BLaER1 (cell line): Measurements from ENCODE around the gene KRTAP17-1.

ENCODE experiments used
- H3K27ac ChIP-seq: shearing (Covaris generic); formaldehyde crosslinking; 2 replicates; pipeline ENCODE4 v1.8.1; 2022
- H3K27me3 ChIP-seq: shearing (Covaris generic); formaldehyde crosslinking; 2 replicates; pipeline ENCODE4 v1.8.1; 2022
- H3K36me3 ChIP-seq: shearing (Covaris generic); formaldehyde crosslinking; 2 replicates; pipeline ENCODE4 v1.8.1; 2022
- H3K4me1 ChIP-seq: shearing (Covaris generic); formaldehyde crosslinking; 2 replicates; pipeline ENCODE4 v1.8.1; 2022
- H3K4me2 ChIP-seq: shearing (Covaris generic); formaldehyde crosslinking; 2 replicates; pipeline ENCODE4 v1.8.1; 2022
- H3K4me3 ChIP-seq: shearing (Covaris generic); formaldehyde crosslinking; 2 replicates; pipeline ENCODE4 v1.8.1; 2022
- H3K9ac ChIP-seq: shearing (Covaris generic); formaldehyde crosslinking; 2 replicates; pipeline ENCODE4 v1.8.1; 2022
- H3K9me3 ChIP-seq: shearing (Covaris generic); formaldehyde crosslinking; 2 replicates; pipeline ENCODE4 v1.8.1; 2022
- H4K20me1 ChIP-seq: shearing (Covaris generic); formaldehyde crosslinking; 2 replicates; pipeline ENCODE4 v1.8.1; 2022
- Cebpa-rat ChIP-seq: shearing (Covaris generic); IDR thresholded peaks from 2 replicates; pipeline ENCODE4 v1.8.1; 2022

KRTAP17-1 gene

GRCh38 chr17:41324180-41325075 lies 8.9 kb upstream of the KRTAP17-1 start:
- Histone ChIP-seq H4K20me1 (no peaks in the 10 kb centered on the region), H3K36me3 (no peaks in the 10 kb centered on the region), H3K27me3 (no peaks in the 10 kb centered on the region), H3K4me3 (no peak overlapping the region), H3K9ac (no peak overlapping the region), H3K27ac (no peak overlapping the region), H3K4me1 (peaks cover 12% of the 10 kb centered on the region), H3K4me2 (no peak overlapping the region), H3K9me3 (peaks cover 15% of the 10 kb centered on the region)
- no peak for TF ChIP-seq Cebpa-rat

GRCh38 chr17:41322903-41323895 lies 7.7 kb upstream of the KRTAP17-1 start:
- peaks cover 12% of the 10 kb centered on the region for H3K4me1 ChIP-seq
- H3K4me3 ChIP-seq = no peak overlapping the region
- TF ChIP-seq Cebpa-rat = no peak
- no peak overlapping the region for H3K9ac ChIP-seq
- no peaks in the 10 kb centered on the region for H4K20me1 ChIP-seq
- H3K9me3 ChIP-seq = peaks cover 17% of the 10 kb centered on the region
- H3K27ac ChIP-seq = no peak overlapping the region
- H3K4me2 ChIP-seq = no peak overlapping the region
- H3K36me3 ChIP-seq = no peaks in the 10 kb centered on the region
- no peaks in the 10 kb centered on the region for H3K27me3 ChIP-seq

DNA sequence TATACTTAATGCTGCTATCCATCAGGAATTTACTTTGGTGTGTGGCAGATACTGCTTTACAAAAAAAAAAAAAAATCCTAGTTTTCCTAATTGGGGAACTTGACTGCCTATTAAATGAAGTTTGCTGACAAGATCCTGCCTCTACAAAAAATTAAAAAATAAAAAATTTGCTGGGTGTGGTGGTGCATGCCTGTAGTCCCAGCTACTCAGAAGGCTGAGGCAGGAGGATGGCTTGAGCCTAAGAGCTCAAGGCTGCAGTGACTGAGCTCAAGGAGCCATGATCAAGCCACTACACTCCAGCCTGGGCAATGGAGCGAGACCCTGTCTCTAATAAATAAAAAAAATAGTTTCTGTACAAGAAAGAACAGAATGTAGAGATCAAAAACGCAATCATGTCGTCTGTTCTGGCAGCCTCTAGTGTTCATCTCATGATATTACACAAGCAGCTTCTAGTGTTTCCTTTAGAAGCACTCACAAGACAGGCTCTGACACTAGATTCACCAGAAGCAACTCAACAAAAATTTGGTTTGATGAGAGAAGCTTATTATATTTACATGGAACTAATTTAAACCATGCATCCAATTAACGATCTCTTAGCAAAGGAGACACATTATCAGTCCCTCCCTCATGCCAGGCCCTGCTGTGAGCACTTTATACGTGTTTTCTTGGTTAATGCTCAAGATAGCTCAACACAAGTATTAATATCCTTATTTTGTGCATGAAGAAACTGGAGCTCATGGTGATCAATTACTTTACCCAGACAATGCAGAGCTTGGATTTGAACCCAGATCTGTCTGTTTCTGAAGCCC lies 6.8 kb upstream of the KRTAP17-1 start:
- Histone ChIP-seq H3K36me3 (no peaks in the 10 kb centered on the region), H3K9me3 (peaks cover 17% of the 10 kb centered on the region), H3K9ac (no peak overlapping the region), H3K27me3 (no peaks in the 10 kb centered on the region), H3K4me1 (peaks cover 12% of the 10 kb centered on the region), H3K4me2 (no peak overlapping the region), H4K20me1 (no peaks in the 10 kb centered on the region), H3K4me3 (no peak overlapping the region), H3K27ac (no peak overlapping the region)
- TF ChIP-seq Cebpa-rat = no peak

GRCh38 chr17:41318231-41318630 lies 2.7 kb upstream of the KRTAP17-1 start:
- Histone ChIP-seq H4K20me1 (no peaks in the 10 kb centered on the region), H3K9me3 (peaks cover 17% of the 10 kb centered on the region), H3K4me3 (no peak overlapping the region), H3K9ac (no peak overlapping the region), H3K27ac (no peak overlapping the region), H3K4me2 (no peak overlapping the region), H3K27me3 (no peaks in the 10 kb centered on the region), H3K4me1 (no peaks in the 10 kb centered on the region), H3K36me3 (no peaks in the 10 kb centered on the region)
- no peak for TF ChIP-seq Cebpa-rat

DNA sequence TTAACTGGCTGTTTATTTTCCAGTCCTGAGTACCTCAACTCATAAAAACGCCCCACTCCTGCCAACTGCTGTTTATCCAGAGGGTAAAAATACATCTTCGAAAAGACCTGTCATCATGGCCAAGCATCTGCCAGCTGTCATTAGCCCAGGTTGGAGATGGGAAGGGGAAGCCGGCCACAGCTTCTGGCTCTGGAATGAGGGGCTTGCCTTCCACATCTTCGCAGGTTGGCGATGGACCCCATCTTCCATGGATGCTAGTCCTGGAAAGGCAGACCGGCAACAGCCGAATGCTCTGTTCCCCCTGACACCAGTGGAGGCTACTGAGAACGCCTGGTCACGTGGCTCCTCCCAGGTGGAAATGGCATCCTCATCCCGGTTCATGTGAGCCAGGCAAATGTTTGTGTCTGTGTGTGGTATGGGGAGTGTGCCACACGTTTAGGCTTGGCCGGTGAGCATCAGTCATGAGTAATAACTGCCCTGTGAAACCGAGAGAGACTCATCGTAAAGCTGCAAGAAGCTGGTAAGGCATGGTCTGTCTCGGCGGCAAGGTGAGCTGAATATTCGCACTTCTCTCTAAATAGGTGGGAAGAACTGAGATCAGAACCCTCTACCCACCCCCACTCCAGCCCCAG lies 420 bp upstream of the KRTAP17-1 start:
- Histone ChIP-seq H3K4me1 (no peaks in the 10 kb centered on the region), H3K4me3 (no peak overlapping the region), H3K27me3 (no peaks in the 10 kb centered on the region), H3K9me3 (peaks cover 20% of the 10 kb centered on the region), H3K27ac (no peak overlapping the region), H3K9ac (no peak overlapping the region), H4K20me1 (no peaks in the 10 kb centered on the region), H3K36me3 (no peaks in the 10 kb centered on the region), H3K4me2 (no peak overlapping the region)
- TF ChIP-seq Cebpa-rat = no peak

DNA sequence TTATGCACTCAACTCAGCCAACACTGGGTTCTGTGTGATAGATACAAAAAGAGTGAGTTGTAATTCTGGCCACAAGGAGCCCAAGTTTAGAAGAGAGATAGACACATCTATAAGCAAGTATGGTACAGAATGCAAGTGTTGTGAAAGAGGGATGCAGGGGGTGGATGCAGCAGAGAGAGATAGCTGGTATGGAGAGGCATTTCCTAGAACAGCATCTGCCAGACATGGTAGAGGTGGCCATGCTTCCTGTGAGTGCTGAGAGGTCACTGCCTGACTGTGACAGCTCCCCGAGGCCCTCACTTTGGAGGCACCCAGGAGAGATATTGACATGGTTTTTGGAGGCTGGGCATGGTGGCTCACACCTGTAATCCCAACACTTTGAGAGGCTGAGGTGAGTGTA lies 4.4 kb downstream of the KRTAP17-1 start:
- Histone ChIP-seq H3K9ac (no peak overlapping the region), H3K9me3 (0 out of 2 replicates have a peak, but pooled peaks cover 3% of the 10 kb centered on the region), H3K4me1 (peaks cover 33% of the 10 kb centered on the region), H4K20me1 (no peaks in the 10 kb centered on the region), H3K36me3 (no peaks in the 10 kb centered on the region), H3K4me2 (no peak overlapping the region), H3K27ac (no peak overlapping the region), H3K4me3 (no peak overlapping the region), H3K27me3 (no peaks in the 10 kb centered on the region)
- TF ChIP-seq Cebpa-rat = no peak

GRCh38 chr17:41308918-41309359 lies 6.6 kb downstream of the KRTAP17-1 start, which contains the start of gene KRTAP16-1:
Gene KRTAP16-1, minus strand, starts transcription at chr17:41309309. Its CDS starts 56 bp downstream, at chr17:41309253.
- peak within 1 kb of the TSS; percentile 70 for H3K9ac ChIP-seq
- H3K36me3 ChIP-seq = no peaks in the 10 kb centered on the region
- H3K27me3 ChIP-seq = no peaks in the 10 kb centered on the region
- TF ChIP-seq Cebpa-rat = no peak
- H3K4me2 ChIP-seq = peak within 1 kb of the TSS; percentile 79
- peak within 1 kb of the TSS; percentile 11 for H3K4me3 ChIP-seq
- 0 out of 2 replicates have a peak, but pooled peaks cover 3% of the 10 kb centered on the region for H3K9me3 ChIP-seq
- H4K20me1 ChIP-seq = no peaks in the 10 kb centered on the region
- H3K27ac ChIP-seq = peak within 1 kb of the TSS; percentile 90
- peaks cover 33% of the 10 kb centered on the region for H3K4me1 ChIP-seq

- H3K9me3 ChIP-seq = 0 out of 2 replicates have a peak, but pooled peaks cover 3% of the 10 kb centered on the region
- H3K27ac ChIP-seq = peak overlapping the region; percentile 90
- TF ChIP-seq Cebpa-rat = no peak
- peak overlapping the region; percentile 70 for H3K9ac ChIP-seq
- H3K27me3 ChIP-seq = no peaks in the 10 kb centered on the region
- no peaks in the 10 kb centered on the region for H4K20me1 ChIP-seq
- no peaks in the 10 kb centered on the region for H3K36me3 ChIP-seq
- H3K4me2 ChIP-seq = peak overlapping the region; percentile 79
- peaks cover 33% of the 10 kb centered on the region for H3K4me1 ChIP-seq
- H3K4me3 ChIP-seq = peak overlapping the region; percentile 11
Observed at GRCh38 chr17:41308251-41308917, 7.1 kb downstream of the KRTAP17-1 start.
